ENCODE measurements around the gene CD44. TPM values are rescaled to one million over a fixed set of nuclear protein-coding genes. Genes with fewer than 3 reads are reported as not detected.

CD44 gene
- total RNA-seq, 1 donor from 2014 or later = 548 TPM

GRCh38 chr11:35170503-35170902, 31.5 kb downstream of the CD44 start:
- Histone ChIP-seq H3K4me1 (peaks cover 82% of the 10 kb centered on the region), H3K9me3 (no peaks in the 10 kb centered on the region), H3K36me3 (no peaks in the 10 kb centered on the region), H3K4me3 (no peak overlapping the region), H3K27ac (peak overlapping the region; percentile 20), H3K27me3 (no peaks in the 10 kb centered on the region)
- DNase-seq = no peak
- ATAC-seq = no peak
- intact Hi-C loops (cut with DNase I) = no loop called here
- TF ChIP-seq, protein P1, sequence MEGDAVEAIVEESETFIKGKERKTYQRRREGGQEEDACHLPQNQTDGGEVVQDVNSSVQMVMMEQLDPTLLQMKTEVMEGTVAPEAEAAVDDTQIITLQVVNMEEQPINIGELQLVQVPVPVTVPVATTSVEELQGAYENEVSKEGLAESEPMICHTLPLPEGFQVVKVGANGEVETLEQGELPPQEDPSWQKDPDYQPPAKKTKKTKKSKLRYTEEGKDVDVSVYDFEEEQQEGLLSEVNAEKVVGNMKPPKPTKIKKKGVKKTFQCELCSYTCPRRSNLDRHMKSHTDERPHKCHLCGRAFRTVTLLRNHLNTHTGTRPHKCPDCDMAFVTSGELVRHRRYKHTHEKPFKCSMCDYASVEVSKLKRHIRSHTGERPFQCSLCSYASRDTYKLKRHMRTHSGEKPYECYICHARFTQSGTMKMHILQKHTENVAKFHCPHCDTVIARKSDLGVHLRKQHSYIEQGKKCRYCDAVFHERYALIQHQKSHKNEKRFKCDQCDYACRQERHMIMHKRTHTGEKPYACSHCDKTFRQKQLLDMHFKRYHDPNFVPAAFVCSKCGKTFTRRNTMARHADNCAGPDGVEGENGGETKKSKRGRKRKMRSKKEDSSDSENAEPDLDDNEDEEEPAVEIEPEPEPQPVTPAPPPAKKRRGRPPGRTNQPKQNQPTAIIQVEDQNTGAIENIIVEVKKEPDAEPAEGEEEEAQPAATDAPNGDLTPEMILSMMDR (IDR thresholded peaks at IDR 0.05) = no peak

DNA sequence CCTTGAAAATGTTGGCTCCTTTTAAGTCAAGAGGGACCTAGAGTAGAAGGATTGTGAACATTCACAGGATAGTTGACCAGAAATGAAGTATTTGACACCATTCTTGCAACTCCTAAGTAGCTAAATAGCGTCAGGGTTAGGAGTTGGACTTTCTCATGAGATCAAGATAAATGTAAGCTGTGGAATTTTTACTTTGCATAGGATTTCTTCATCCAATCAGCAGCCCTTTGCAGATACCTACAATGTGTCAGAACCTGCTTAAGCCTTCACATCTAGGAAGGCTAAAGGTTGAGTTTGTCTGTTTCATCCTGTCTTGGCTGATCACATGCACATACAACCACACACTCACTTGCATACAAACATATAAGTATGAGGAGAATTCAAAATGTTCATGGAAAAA, 32.3 kb downstream of the CD44 start:
- no peak overlapping the region for H3K4me3 ChIP-seq
- H3K27me3 ChIP-seq = no peaks in the 10 kb centered on the region
- DNase-seq (no peak), ATAC-seq (no peak)
- intact Hi-C loops (cut with DNase I) = no loop called here
- peaks cover 74% of the 10 kb centered on the region for H3K4me1 ChIP-seq
- H3K36me3 ChIP-seq = no peaks in the 10 kb centered on the region
- H3K9me3 ChIP-seq = no peaks in the 10 kb centered on the region
- H3K27ac ChIP-seq = no peak overlapping the region
- TF ChIP-seq, protein P1 (IDR thresholded peaks at IDR 0.05) = no peak

GRCh38 chr11:35173011-35173511, 34.1 kb downstream of the CD44 start:
- peak overlapping the region; percentile 14 for H3K27ac ChIP-seq
- H3K4me3 ChIP-seq = no peak overlapping the region
- TF ChIP-seq, protein P1 (IDR thresholded peaks at IDR 0.05) = no peak
- H3K36me3 ChIP-seq = peaks cover 17% of the 10 kb centered on the region
- intact Hi-C loops (cut with DNase I) = no loop called here
- ATAC-seq = peak; percentile 85
- DNase-seq = peak; percentile 63
- no peaks in the 10 kb centered on the region for H3K27me3 ChIP-seq
- peaks cover 61% of the 10 kb centered on the region for H3K4me1 ChIP-seq
- no peaks in the 10 kb centered on the region for H3K9me3 ChIP-seq

DNA sequence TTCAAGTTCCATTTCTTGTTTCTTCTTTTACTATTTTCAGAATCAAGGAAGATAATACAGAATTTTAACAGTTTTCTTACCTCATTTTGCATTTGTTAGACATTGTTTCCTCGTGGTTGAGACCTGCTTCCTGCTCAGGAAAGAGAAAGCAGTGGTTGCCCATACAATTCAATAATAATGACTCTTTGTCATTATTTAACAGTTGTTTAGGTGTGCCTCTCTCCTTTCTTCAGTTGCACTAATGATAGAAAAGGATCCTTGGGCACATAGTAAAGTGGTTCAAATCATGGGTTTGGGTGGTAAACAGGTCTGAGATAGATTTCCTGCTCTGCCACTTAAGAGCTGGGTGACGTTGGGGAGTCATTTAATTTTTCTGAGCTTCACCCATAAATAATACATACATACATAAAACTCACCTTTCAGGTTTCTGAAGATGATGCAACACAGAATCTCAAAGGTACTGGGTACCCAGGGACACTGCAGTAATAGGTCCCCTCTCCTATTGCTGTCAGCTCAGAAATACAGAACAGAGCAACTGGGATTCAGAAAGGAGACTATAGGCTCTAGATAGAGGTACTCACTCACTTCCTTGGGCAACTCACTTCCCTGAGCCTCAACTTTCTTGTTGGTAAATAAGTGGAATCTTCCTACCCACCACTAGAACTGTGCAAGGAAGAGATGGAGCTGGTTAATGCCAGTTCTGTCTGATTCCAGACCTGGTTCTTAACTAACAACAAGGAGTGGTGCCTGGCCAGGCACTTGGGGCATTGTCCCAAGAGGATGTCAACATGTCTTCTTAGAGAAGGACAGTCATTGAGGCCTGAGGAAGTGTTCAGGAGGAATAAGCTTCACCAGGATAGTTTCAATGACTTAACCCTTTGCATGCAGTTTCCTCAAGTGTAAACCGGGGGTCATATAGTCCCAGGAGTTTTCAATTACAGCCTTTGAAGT, 34.9 kb downstream of the CD44 start:
- no peak for DNase-seq
- H3K27ac ChIP-seq = peak overlapping the region; percentile 14
- H3K4me3 ChIP-seq = no peak overlapping the region
- no peaks in the 10 kb centered on the region for H3K9me3 ChIP-seq
- ATAC-seq = peak; percentile 40
- no peaks in the 10 kb centered on the region for H3K27me3 ChIP-seq
- peaks cover 62% of the 10 kb centered on the region for H3K4me1 ChIP-seq
- TF ChIP-seq, protein P1 (IDR thresholded peaks at IDR 0.05) = no peak
- intact Hi-C loops (cut with DNase I) = no loop called here
- peaks cover 26% of the 10 kb centered on the region for H3K36me3 ChIP-seq

GRCh38 chr11:35174666-35175065, 35.7 kb downstream of the CD44 start:
- TF ChIP-seq, protein P1 (IDR thresholded peaks at IDR 0.05) = no peak
- ATAC-seq (no peak), DNase-seq (no peak)
- Histone ChIP-seq H3K27me3 (no peaks in the 10 kb centered on the region), H3K27ac (peak overlapping the region; percentile 14), H3K9me3 (no peaks in the 10 kb centered on the region), H3K4me1 (peaks cover 58% of the 10 kb centered on the region), H3K4me3 (no peak overlapping the region), H3K36me3 (peaks cover 33% of the 10 kb centered on the region)
- intact Hi-C loops (cut with DNase I) = no loop called here

All from upper lobe of right lung (tissue), 1 donor.